Mesodermal cell (in vitro differentiated cells): ENCODE measurements around the gene SFMBT2.
"Not testable (repeated sequence)": the region's sequence is repeated elsewhere in the genome, so short reads cannot be mapped to it uniquely, and the experiment has no call there.

Experiments
- H3K27ac ChIP-seq: 2 replicates; pipeline ENCODE4 v1.7.0; 2013; ENCODE audit warnings: mild to moderate bottlenecking, low read depth, low read length, moderate library complexity; ENCODE audit not compliant: severe bottlenecking
- H3K36me3 ChIP-seq: 2 replicates; pipeline ENCODE4 v1.7.1; 2013; ENCODE audit warnings: mild to moderate bottlenecking, low read length, moderate library complexity; ENCODE audit not compliant: control insufficient read depth, insufficient read depth
- H3K4me1 ChIP-seq: one replicate; pipeline ENCODE4 v1.7.1; 2013; ENCODE audit warnings: mild to moderate bottlenecking, low read length; ENCODE audit not compliant: insufficient read depth, control insufficient read depth, poor library complexity, severe bottlenecking
- H3K4me3 ChIP-seq: 2 replicates; pipeline ENCODE4 v1.7.0; 2013; ENCODE audit warnings: low read length, control low read depth, mild to moderate bottlenecking; ENCODE audit not compliant: insufficient read depth, poor library complexity, severe bottlenecking; ENCODE audit errors: extremely low read depth
- H3K9me3 ChIP-seq: 2 replicates; pipeline ENCODE4 v1.7.1; 2013; ENCODE audit warnings: mild to moderate bottlenecking, low read length, moderate library complexity; ENCODE audit not compliant: control insufficient read depth
- WGBS, 2 experiments: methylation state at CpG; one replicate each; pipeline ENCODE4 v1.1.5; 2013; ENCODE audit warnings: missing lambda C conversion rate in 2 of 2; ENCODE audit not compliant: insufficient coverage in 2 of 2; 5-methylcytosine and 5-hydroxymethylcytosine counted together

SFMBT2 gene

DNA sequence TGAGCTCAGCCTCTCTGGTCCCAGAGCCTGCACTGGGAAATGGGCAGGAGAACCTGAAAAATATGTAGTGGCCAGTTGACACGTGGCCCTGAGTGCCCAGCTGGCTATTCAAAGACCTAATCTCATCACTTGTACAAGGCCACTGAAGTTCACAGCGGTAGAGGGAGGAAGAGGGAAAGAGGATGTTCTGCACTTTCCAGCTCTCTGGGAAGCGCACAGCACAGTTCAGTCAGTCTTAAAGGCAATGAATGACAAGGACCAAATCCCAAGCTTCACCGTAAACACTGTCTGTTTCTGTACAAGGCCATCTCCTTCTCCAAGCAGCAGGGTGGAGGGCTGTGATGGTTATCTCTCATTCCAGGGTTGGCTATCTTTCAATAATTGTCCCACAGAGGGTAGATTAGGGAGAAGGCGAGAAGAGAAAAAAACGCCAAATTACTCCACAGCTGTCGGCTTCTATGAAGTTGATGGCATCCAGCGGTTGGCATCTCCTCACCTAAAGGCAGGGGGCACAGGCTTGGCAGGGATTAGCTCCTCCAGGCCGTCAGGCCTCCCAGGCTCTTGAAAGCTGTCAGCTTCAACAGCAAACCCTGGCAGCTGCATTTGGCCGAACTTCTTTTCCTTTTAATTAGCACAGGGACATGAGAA is 10.6 kb downstream of the SFMBT2 start:
- WGBS, 2 experiments, result 78 to 85% methylated on average over 7 to 8 of the region's 10 CpGs
- H3K27ac ChIP-seq, result no peak overlapping the region
- no peak overlapping the region for H3K4me3 ChIP-seq
- no peaks in the 10 kb centered on the region for H3K9me3 ChIP-seq
- no peaks in the 10 kb centered on the region for H3K4me1 ChIP-seq
- H3K36me3 ChIP-seq, result no peaks in the 10 kb centered on the region

DNA sequence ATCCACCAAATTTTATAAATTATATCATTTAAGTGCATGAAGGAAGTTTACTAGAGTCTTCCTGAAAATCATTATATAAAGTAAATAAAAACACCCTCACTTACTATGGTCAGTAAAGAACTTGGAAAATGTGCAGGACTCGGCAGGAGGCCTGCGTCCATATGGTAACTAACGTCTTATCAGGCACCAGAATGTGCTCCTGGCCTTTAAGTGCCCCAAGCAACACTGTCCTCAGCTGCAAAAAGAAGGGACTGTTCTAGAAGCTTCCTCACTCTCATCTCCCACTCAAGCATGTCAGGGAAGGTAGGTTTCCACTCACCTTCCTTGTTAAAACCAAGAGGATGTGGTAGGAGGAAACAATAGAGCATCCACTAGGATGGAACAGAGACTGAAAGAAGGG is 11.3 kb downstream of the SFMBT2 start:
- Histone ChIP-seq H3K4me3 (no peak overlapping the region), H3K36me3 (no peaks in the 10 kb centered on the region), H3K9me3 (no peaks in the 10 kb centered on the region), H3K4me1 (no peaks in the 10 kb centered on the region), H3K27ac (no peak overlapping the region)
- 90 to 94% methylated on average over 2 to 3 of the region's 3 CpGs for WGBS, 2 experiments

DNA sequence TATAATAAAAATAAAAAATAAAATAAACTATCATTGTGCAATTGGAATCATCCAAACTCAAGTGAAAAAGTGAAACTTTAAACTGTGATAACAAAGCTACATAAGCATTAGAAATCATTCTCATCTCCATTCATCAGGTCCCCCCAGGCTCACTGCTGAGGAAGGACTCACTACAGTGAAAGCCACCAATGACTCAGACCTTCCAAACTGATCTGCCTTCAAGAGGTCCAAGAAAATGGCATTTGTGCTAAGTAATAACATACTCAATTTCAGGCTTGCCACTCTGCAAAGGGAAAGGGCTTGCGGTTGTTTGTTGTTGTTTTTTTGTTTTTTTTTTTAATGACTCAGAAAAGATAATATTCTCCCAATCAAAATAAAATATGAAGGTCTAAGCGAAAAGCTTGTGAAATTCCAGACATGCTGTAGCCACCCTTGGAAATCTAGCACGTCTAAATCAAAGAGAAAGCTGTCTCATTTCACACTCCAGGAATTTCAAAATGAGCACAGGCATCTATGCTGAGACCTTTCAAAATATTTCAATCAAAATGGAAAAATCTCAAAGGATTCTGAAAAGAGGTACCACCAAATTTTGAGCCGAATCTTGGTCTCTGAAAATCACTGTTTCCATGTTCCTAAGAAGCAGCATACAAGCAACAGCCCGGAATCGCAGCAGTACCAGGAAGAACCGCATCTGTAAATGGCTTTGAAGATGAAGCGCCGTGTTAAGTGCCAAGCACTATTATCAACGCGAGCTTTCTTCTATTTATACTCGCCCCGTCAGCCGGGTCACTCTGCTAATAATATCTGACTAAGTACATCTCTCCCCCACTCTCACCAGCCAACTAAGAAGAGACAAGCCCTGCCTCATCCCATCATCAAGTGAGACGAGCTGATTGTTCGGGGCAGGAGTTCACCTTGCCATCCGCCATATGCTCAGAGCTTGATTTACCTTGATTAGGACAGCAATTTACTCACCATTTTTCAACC is 13.5 kb downstream of the SFMBT2 start:
- 94 to 95% methylated on average over 16 of the region's 17 CpGs for WGBS, 2 experiments
- H3K27ac ChIP-seq, result no peak overlapping the region
- H3K36me3 ChIP-seq, result no peaks in the 10 kb centered on the region

GRCh38 chr10:7392301-7392700 is 18.5 kb downstream of the SFMBT2 start:
- 81 to 91% methylated on average over 3 of the region's 5 CpGs for WGBS, 2 experiments
- H3K4me1 ChIP-seq, H3K36me3 ChIP-seq, H3K27ac ChIP-seq, H3K9me3 ChIP-seq, H3K4me3 ChIP-seq: not testable (repeated sequence)

More for the DNA sequence above, 13.5 kb downstream of the SFMBT2 start:
- Histone ChIP-seq H3K4me1 (no peaks in the 10 kb centered on the region), H3K4me3 (no peak overlapping the region), H3K9me3 (no peaks in the 10 kb centered on the region)

DNA sequence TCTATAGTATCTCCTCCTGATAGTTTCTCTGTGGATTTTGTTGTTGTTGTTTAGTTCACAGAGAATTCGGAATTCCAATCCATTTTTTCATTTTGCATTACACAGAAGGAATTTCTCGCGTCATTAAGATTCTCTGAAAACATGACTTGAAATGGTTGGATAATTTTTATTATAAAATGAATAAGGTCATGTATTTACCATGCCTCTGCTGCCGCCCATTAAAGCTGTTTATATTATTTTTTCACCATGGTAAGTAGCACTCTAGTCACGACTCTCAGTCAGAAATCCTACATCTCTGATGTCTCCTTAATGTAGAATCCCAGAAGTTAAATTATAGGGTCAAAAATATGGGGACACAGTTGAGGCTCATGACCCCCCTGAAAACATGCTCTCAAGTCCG is 19.1 kb downstream of the SFMBT2 start:
- no peak overlapping the region for H3K27ac ChIP-seq
- no peaks in the 10 kb centered on the region for H3K4me1 ChIP-seq
- H3K4me3 ChIP-seq, result no peak overlapping the region
- H3K9me3 ChIP-seq, result no peaks in the 10 kb centered on the region
- no peaks in the 10 kb centered on the region for H3K36me3 ChIP-seq
- 80 to 100% methylated on average over 1 to 2 of the region's 6 CpGs for WGBS, 2 experiments

DNA sequence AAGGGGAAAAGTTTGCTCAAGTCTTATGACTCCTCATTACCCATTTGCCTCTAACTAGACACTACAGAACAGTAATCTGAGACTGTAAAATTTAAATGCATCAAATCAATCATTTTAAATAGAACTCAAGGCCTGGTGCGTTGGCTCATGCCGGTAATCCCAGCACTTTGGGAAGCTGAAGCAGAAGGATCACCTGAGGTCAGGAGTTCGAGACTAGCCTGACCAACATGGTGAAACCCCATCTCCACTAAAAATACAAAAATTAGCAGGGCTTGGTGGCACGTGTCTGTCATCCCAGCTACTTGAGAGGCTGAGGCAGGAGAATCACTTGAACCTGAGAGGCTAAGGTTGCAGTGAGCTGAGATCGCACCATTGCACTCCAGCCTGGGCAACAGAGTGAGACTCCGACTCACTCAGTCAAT is 20.1 kb downstream of the SFMBT2 start:
- not testable (repeated sequence) for H3K4me1 ChIP-seq, H3K36me3 ChIP-seq, H3K9me3 ChIP-seq, H3K4me3 ChIP-seq, H3K27ac ChIP-seq
- WGBS, 2 experiments, result 87 to 92% methylated on average over 4 of the region's 6 CpGs

GRCh38 chr10:7389844-7390243 is 21.0 kb downstream of the SFMBT2 start:
- 81 to 83% methylated on average over 2 to 3 of the region's 3 CpGs for WGBS, 2 experiments
- Histone ChIP-seq H3K9me3 (no peaks in the 10 kb centered on the region), H3K27ac (no peak overlapping the region), H3K4me3 (no peak overlapping the region), H3K36me3 (no peaks in the 10 kb centered on the region), H3K4me1 (no peaks in the 10 kb centered on the region)

- H3K27ac ChIP-seq, result no peak overlapping the region
- no peak overlapping the region for H3K4me3 ChIP-seq
- no peaks in the 10 kb centered on the region for H3K36me3 ChIP-seq
- H3K4me1 ChIP-seq, result no peaks in the 10 kb centered on the region
- no peaks in the 10 kb centered on the region for H3K9me3 ChIP-seq
- no CpG with 5 or more reads among the region's 2 CpGs for WGBS, 2 experiments
Measured at GRCh38 chr10:7389346-7389745, 21.5 kb downstream of the SFMBT2 start.

GRCh38 chr10:7388602-7389001 is 22.2 kb downstream of the SFMBT2 start:
- Histone ChIP-seq H3K36me3 (no peaks in the 10 kb centered on the region), H3K27ac (no peak overlapping the region), H3K4me1 (no peaks in the 10 kb centered on the region), H3K4me3 (no peak overlapping the region), H3K9me3 (no peaks in the 10 kb centered on the region)
- WGBS, 2 experiments, result 89 to 93% methylated on average over 3 of the region's 4 CpGs

- not testable (repeated sequence) for H3K27ac ChIP-seq, H3K36me3 ChIP-seq, H3K4me3 ChIP-seq, H3K4me1 ChIP-seq, H3K9me3 ChIP-seq
- no CpG with 5 or more reads among the region's 1 CpG for WGBS, 2 experiments
Measured at GRCh38 chr10:7388149-7388548, 22.7 kb downstream of the SFMBT2 start.

DNA sequence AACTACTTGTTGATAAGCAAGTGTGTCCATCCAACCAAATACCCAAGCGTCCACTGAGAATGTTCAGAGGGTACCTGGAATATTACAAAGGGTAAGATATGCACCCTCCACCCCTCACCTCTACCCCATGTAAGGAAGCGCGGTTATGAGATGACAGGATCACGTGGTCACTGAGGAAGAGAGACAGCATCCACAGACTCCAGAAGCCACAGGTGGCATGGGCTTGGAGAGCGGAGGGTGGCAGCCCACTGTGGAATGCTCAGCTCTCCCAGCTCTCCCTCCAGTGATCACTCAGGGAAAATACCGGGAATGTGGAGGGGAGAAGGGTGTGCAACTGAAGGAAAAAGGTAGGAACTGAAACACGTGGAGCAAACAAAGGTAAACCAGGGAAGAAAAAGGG is 25.7 kb downstream of the SFMBT2 start:
- 53 to 80% methylated on average over 1 to 3 of the region's 7 CpGs for WGBS, 2 experiments
- Histone ChIP-seq H3K9me3 (no peaks in the 10 kb centered on the region), H3K4me1 (no peaks in the 10 kb centered on the region), H3K4me3 (no peak overlapping the region), H3K36me3 (no peaks in the 10 kb centered on the region), H3K27ac (no peak overlapping the region)
